Activated T-helper 2 cell treated with anti-CD3 and anti-CD28 coated beads, Interferon-gamma antibody, Interleukin-2, Interleukin-4, amounts not matched to agents 10 μg/mL and 5 μg/mL and 100 μg/mL, durations not matched to agents 14 hours and 24 hours and 36 hours (primary cell): ENCODE measurements around the gene ARMC3. TPM values are rescaled to one million over a fixed set of nuclear protein-coding genes. Genes with fewer than 3 reads are reported as not detected.

Experiments
- DNase-seq: peaks from one replicate; pipeline ENCODE4 v3.0.0; 2021; ENCODE audit warnings: low spot score
- H3K27ac Mint-ChIP-seq: one replicate; pipeline ENCODE4 v1.8.0; 2021; ENCODE audit warnings: mixed read lengths
- H3K27me3 Mint-ChIP-seq: one replicate; pipeline ENCODE4 v1.8.0; 2021; ENCODE audit warnings: low read depth, mixed read lengths
- H3K36me3 Mint-ChIP-seq: one replicate; pipeline ENCODE4 v1.8.0; 2021; ENCODE audit warnings: low read depth, mixed read lengths
- H3K4me1 Mint-ChIP-seq: one replicate; pipeline ENCODE4 v1.8.0; 2021; ENCODE audit warnings: low read depth, mixed read lengths
- H3K4me3 Mint-ChIP-seq: one replicate; pipeline ENCODE4 v1.8.0; 2021; ENCODE audit warnings: low read depth, mild to moderate bottlenecking, moderate library complexity, mixed read lengths
- H3K9me3 Mint-ChIP-seq: one replicate; pipeline ENCODE4 v1.8.0; 2021; ENCODE audit warnings: mixed read lengths
- intact Hi-C: fragments of 100-400 bp; cut with micrococcal nuclease; formaldehyde crosslinking; loops from one replicate; pipeline ENCODE4 v1.15.1; 2023
- total RNA-seq: library from RNA; stranded (reverse); gene quantifications from 2 replicates; pipeline ENCODE4 v1.2.3, GENCODE V29; 2022

Gene ARMC3
- total RNA-seq, 1 donor from 2014 or later = not detected

DNA sequence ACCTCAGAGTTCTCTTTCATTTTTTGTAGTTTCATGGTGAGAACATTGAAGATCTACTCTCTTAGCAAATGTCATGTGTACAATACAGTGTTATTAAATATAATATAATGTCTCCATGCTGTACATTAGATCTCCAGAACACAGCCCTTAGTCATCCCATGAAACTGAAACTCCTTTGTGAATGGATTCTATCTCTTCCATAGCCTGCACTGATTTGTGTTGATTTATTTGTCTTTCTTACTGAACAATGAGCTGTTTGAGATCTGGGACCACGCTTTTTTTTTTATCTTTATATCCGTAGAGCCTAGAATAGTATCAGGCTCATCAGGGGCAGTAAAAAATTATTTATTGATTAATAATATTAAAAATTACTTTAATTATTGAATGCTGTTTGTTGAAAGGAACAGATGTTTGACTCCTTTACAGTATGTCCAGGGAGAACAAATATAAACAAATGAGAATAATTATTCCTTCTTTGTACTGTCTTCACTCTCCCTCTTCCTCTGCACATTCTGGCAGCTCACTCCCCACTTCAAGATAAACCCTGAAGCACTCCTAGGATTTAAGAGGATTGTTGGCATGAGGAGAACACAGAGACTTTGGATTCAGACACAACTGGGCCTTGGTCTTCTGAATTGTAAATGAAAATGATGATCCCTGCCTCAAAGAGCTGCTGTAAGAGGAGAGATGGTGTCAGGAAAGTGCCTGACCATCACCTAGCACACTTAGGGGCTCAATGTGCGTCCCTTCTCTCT, 85.9 kb downstream of the ARMC3 start:
- no peak for DNase-seq
- Mint-ChIP-seq H3K27me3 (peaks cover 15% of the 10 kb centered on the region), H3K4me1 (no peaks in the 10 kb centered on the region), H3K9me3 (no peaks in the 10 kb centered on the region), H3K4me3 (no peak overlapping the region), H3K27ac (no peak overlapping the region), H3K36me3 (no peaks in the 10 kb centered on the region)
- intact Hi-C loops = no loop called here

GRCh38 chr10:23015021-23015707, 87.3 kb downstream of the ARMC3 start:
- intact Hi-C loops = no loop called here
- H3K9me3 Mint-ChIP-seq = no peaks in the 10 kb centered on the region
- no peaks in the 10 kb centered on the region for H3K4me1 Mint-ChIP-seq
- H3K36me3 Mint-ChIP-seq = no peaks in the 10 kb centered on the region
- H3K4me3 Mint-ChIP-seq = no peak overlapping the region
- H3K27ac Mint-ChIP-seq = no peak overlapping the region
- no peak for DNase-seq
- H3K27me3 Mint-ChIP-seq = peaks cover 15% of the 10 kb centered on the region

GRCh38 chr10:23016636-23017035, 88.8 kb downstream of the ARMC3 start:
- H3K36me3 Mint-ChIP-seq = no peaks in the 10 kb centered on the region
- intact Hi-C loops = no loop called here
- H3K27ac Mint-ChIP-seq = no peak overlapping the region
- no peaks in the 10 kb centered on the region for H3K9me3 Mint-ChIP-seq
- no peak for DNase-seq
- no peak overlapping the region for H3K4me3 Mint-ChIP-seq
- peaks cover 10% of the 10 kb centered on the region for H3K27me3 Mint-ChIP-seq
- H3K4me1 Mint-ChIP-seq = no peaks in the 10 kb centered on the region

DNA sequence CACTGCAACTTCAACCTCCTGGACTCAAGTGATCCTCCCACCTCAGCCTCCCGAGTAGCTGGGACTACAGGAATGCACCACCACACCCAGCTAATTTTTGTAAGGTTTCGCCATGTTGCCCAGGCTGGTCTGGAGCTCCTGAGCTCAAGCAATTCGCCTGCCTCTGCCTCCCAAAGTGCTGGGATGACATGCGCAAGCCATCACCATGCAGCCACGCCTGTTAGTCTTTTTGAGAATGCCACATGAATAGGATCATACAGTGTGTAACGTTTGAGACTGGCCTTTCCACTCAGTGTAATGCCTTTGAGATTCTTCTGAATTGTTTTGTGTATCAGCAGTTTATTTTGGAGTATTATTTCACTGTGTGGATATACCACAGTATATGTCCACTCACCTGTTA, 91.8 kb downstream of the ARMC3 start:
- intact Hi-C loops = no loop called here
- H3K4me1 Mint-ChIP-seq = no peaks in the 10 kb centered on the region
- no peak overlapping the region for H3K4me3 Mint-ChIP-seq
- no peak for DNase-seq
- no peak overlapping the region for H3K27ac Mint-ChIP-seq
- no peaks in the 10 kb centered on the region for H3K36me3 Mint-ChIP-seq
- H3K9me3 Mint-ChIP-seq = no peaks in the 10 kb centered on the region
- H3K27me3 Mint-ChIP-seq = peaks cover 10% of the 10 kb centered on the region

DNA sequence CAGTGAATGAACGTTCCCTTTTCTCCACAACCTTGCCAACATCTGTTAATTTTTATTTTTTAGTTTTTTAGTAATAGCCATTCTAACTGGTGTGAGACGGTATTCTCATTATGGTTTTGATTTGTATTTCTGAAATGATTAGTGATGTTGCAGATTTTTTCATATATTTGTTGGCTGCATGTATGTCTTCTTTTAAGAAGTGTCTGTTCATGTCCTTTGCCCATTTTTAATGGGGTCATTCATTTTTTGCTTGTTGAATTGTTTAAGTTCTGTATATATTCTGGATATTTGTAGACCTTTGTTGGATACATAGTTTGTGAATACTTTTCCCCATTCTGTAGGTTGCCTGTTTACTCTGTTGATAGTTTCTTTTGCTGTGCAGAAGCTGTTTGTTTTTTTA, 93.6 kb downstream of the ARMC3 start:
- Mint-ChIP-seq H3K27me3 (peaks cover 15% of the 10 kb centered on the region), H3K4me1 (no peaks in the 10 kb centered on the region)

GRCh38 chr10:23024002-23024401, 96.1 kb downstream of the ARMC3 start:
- Mint-ChIP-seq H3K4me1 (no peaks in the 10 kb centered on the region), H3K9me3 (no peaks in the 10 kb centered on the region), H3K27ac (no peak overlapping the region), H3K4me3 (no peak overlapping the region), H3K36me3 (no peaks in the 10 kb centered on the region), H3K27me3 (peaks cover 23% of the 10 kb centered on the region)
- DNase-seq = no peak
- intact Hi-C loops = no loop called here

More for the DNA sequence above, 93.6 kb downstream of the ARMC3 start:
- H3K36me3 Mint-ChIP-seq = no peaks in the 10 kb centered on the region
- no peaks in the 10 kb centered on the region for H3K9me3 Mint-ChIP-seq
- intact Hi-C loops = no loop called here
- no peak overlapping the region for H3K4me3 Mint-ChIP-seq
- DNase-seq = no peak
- H3K27ac Mint-ChIP-seq = no peak overlapping the region

- Mint-ChIP-seq H3K9me3 (no peaks in the 10 kb centered on the region), H3K4me3 (no peak overlapping the region), H3K27me3 (peaks cover 22% of the 10 kb centered on the region), H3K27ac (no peak overlapping the region), H3K4me1 (no peaks in the 10 kb centered on the region), H3K36me3 (no peaks in the 10 kb centered on the region)
- intact Hi-C loops = no loop called here
- DNase-seq = no peak
These were observed 103.5 kb downstream of the ARMC3 start for GRCh38 chr10:23031318-23031717.

GRCh38 chr10:23034790-23035189, 106.9 kb downstream of the ARMC3 start:
- H3K9me3 Mint-ChIP-seq = no peaks in the 10 kb centered on the region
- no peaks in the 10 kb centered on the region for H3K36me3 Mint-ChIP-seq
- peaks cover 10% of the 10 kb centered on the region for H3K27me3 Mint-ChIP-seq
- no peaks in the 10 kb centered on the region for H3K4me1 Mint-ChIP-seq
- H3K4me3 Mint-ChIP-seq = no peak overlapping the region
- intact Hi-C loops = no loop called here
- H3K27ac Mint-ChIP-seq = no peak overlapping the region
- no peak for DNase-seq

DNA sequence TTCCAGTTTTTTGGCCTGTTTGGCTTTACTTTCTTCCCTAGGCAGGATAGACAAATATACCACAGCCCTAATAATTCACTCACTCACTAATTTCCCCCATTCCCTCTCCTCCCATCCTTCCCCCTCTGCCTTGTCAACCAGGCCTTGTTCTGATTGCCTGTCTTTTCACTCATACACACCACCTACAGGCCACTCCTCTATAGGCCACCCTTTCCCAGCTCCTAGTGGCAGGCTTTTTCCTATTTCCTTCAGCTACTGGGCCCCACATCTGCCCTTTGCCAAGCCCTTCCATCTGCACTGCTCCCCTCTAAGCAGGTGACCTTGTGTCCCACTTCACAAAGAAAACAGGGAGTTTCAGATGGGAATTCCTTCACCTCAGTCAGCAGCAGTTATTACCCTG, 107.7 kb downstream of the ARMC3 start:
- H3K27me3 Mint-ChIP-seq = peaks cover 8% of the 10 kb centered on the region
- DNase-seq = no peak

DNA sequence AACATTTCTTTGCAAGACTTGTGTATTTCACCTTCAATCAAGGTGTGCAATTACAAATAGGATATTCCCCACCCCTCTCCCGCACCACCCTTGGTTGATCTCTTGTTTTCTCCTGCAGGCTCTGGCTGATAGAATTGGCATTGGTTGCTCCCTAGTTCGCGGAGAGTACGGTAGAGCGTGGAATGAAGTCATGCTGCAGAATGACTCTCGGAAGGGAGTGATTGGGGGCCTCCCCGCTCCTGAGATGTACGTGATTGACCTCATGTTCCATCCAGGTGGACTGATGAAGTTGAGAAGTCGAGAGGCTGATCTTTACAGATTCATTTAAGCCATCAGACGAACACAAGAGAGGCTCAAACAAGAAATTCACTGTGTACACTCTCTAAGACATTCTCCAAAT, 109.3 kb downstream of the ARMC3 start:
- Mint-ChIP-seq H3K9me3 (no peaks in the 10 kb centered on the region), H3K4me1 (no peaks in the 10 kb centered on the region), H3K4me3 (no peak overlapping the region), H3K36me3 (no peaks in the 10 kb centered on the region), H3K27me3 (no peaks in the 10 kb centered on the region), H3K27ac (no peak overlapping the region)
- no peak for DNase-seq
- intact Hi-C loops = no loop called here

More for the DNA sequence above, 107.7 kb downstream of the ARMC3 start:
- Mint-ChIP-seq H3K36me3 (no peaks in the 10 kb centered on the region), H3K4me3 (no peak overlapping the region), H3K9me3 (no peaks in the 10 kb centered on the region), H3K4me1 (no peaks in the 10 kb centered on the region), H3K27ac (no peak overlapping the region)
- intact Hi-C loops = no loop called here

GRCh38 chr10:23037561-23037960, 109.7 kb downstream of the ARMC3 start:
- Mint-ChIP-seq H3K36me3 (no peaks in the 10 kb centered on the region), H3K4me3 (no peak overlapping the region), H3K27ac (no peak overlapping the region), H3K27me3 (no peaks in the 10 kb centered on the region), H3K9me3 (no peaks in the 10 kb centered on the region), H3K4me1 (no peaks in the 10 kb centered on the region)
- intact Hi-C loops = no loop called here
- no peak for DNase-seq

GRCh38 chr10:23038172-23038571, 110.3 kb downstream of the ARMC3 start:
- no peak overlapping the region for H3K27ac Mint-ChIP-seq
- no peaks in the 10 kb centered on the region for H3K27me3 Mint-ChIP-seq
- H3K4me3 Mint-ChIP-seq = no peak overlapping the region
- intact Hi-C loops = no loop called here
- no peaks in the 10 kb centered on the region for H3K36me3 Mint-ChIP-seq
- no peaks in the 10 kb centered on the region for H3K4me1 Mint-ChIP-seq
- no peaks in the 10 kb centered on the region for H3K9me3 Mint-ChIP-seq
- DNase-seq = no peak

DNA sequence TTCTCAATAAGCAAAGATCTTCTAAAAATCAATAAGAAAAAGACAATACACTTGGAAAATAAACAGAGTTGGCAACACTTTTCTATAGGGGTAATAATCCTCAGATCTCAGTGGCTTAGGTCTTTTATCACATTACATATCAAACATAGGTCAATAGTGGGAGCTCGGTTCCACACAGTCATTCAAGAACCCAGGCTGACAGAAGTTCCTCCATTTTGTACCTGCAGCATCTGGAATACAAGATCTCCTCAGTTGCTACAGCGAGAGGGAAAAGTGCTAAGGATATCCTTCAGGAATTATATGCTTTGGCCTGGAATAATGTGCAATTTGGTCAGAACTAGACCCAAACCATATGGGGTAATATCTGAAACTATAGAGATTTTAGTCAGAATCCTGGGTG, 112.1 kb downstream of the ARMC3 start:
- Mint-ChIP-seq H3K27me3 (peaks cover 7% of the 10 kb centered on the region), H3K4me3 (no peak overlapping the region), H3K9me3 (no peaks in the 10 kb centered on the region), H3K36me3 (no peaks in the 10 kb centered on the region), H3K4me1 (no peaks in the 10 kb centered on the region), H3K27ac (no peak overlapping the region)
- intact Hi-C loops = no loop called here
- no peak for DNase-seq
